NCI-H345 treated with DMSO at 0.1 percent for 48 hours (cell line): Measurements from ENCODE around the gene JPH2.
"Not testable (repeated sequence)": the region's sequence is repeated elsewhere in the genome, so short reads cannot be mapped to it uniquely, and the experiment has no call there.

Experiments
- DNase-seq: peaks from one replicate; lab custom pipeline; 2025; ENCODE audit not compliant: unreplicated experiment; lab: John Stamatoyannopoulos, UW

The JPH2 gene

DNA sequence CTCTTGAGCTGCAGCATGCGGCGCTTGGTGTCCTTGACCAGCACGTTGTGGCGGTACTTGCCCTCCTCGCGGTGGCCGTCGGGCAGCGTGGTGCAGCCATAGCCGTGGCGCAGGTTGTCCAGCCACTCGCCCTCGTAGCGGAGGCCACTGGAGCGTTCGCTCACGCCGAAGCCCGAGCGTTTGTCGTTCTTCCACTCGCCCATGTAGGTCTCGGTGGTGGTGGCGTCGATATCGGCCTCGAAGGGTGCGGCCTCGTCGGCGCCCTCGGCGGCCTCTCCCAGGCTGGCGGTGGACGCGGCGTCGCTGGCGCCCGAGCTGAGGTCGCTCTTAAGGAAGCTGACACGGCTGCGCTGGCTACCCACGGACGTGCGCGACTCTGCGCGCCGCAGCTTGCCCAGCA lies 27.3 kb downstream of the JPH2 start:
- DNase-seq: no peak

DNA sequence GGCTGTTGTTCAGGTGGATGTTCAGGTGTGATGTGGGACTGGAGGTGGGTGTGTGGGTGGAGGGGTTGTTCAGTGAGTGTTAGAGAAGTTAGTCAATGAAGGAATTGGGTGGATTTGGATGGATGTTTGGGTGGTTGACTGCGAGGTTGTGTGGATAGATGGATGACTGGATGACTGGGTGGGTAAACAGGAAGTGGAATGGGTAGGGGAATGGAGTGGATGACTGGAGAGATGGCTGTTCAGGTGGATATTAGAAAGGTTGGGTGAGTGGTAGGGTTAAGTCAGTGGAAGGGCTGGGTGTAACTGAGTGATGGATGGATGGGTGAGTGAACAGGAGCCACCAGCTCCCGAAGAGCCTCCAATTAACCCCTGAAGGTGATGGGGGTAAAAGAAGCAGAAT lies 27.9 kb downstream of the JPH2 start:
- no peak for DNase-seq

DNA sequence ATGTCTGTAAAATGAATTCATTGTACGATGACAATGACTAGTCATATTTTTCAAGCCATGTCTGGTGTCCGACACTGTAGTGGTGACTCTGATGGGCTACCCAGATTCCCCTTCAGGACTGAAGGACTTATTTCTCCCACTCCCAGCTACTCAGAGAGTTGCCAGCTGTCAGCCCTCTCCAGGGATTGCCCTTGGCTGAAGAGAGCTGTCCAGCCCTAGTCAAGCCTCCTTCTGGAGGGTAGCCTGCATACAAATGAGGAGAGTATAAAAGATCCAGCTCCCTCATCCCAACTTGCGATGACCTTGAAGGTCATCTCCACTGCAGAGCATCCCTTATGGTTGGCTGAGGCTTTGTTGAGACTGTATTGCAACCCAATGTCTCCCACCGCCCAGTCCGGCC lies 29.9 kb downstream of the JPH2 start:
- no peak for DNase-seq

DNA sequence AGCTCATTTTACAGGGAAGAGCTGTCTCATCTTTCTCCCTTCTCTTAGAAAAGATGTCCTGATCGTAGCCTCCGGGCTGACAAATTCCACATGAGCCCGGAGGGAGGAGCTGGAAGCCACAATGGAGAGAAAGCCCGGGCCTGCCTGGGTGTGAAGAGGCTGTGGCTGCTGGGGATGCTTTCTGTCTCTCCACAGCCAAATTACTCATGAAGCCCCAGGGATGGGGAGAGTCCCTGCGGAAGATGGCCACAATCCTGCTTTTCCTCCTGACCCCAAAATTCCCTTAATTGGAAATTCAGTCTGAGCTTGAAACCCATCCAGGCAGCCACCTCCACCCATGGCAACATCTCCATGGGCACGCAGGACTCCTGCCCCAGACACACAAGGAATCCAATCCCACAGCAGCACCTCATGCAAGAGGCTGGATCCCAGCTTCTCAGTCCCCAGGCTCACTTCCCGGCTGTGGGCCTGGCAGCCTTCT lies 32.4 kb downstream of the JPH2 start:
- no peak for DNase-seq

DNA sequence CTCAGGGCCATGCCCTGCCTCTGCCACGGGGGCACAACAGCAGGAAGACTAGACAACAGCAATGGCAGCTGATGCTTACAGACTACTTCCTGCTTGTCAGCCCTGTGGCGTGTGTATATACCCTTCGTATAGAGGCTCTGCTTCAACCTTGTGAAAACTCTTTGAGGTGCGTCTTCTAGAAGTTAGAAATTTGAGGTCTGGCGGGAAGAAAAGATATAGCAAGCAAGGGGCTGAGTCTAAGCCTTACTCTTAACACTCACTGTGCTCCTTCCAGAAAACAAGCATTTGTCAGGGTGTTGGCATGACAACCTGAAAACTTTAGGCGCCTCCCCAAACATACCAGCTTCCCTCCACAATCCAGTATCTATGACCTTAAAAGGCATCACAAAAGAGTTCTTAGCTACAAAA lies 33.3 kb downstream of the JPH2 start:
- DNase-seq: no peak

DNA sequence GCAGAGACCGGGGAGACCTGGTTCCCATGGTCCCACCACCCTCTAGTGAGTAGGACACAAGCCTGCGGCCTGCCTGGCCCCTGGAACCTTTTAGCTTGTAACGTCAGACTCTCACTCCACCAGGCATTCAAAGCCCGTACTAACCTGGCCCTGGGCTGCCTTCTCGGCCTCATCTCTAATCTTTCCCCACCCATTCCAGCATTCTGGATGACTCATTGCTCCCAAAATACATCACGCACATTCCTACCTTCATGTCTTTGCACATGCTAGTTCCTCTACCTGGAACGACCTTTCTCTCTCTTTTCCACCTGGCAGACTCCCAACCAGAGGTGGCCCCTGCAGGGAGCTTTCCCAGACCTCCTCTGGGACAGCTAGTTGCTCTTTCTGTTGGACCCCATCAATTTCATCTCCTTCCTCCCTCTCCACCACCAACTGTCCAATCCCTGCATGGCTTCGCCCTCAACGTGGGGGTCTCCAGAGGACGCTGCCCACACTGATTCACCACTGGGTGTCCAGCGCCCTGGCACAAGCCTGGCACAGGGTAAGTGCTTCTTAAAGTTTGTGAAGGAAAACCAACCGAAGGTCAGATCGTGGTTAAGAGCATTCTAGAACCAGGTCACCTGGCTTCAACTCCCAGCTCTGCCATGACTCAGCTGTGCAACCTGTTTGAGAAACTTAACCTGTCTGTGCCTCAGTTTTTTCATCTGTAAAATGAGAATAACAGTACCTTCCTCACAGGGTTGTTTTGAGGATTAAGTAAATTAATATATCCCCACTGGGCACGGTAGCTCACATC lies 35.2 kb downstream of the JPH2 start:
- no peak for DNase-seq

DNA sequence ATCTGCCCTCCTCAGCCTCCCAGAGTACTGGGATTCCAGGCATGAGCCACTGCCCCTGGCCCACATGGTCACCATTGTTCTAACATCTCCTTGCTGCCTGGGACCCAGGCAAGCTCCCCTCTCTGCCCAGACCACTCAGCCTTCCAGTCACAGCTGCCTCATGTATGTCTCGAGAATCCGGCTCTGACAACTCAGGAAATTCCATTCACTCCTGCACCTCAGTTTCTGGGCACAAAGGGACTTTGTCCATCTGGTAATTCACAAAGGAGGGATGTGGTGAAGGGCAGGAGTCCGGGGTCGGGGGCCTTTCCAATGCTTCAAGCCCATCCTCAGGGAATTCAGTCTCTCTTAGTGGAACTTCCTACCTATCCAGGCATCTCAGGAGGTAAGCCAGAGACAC lies 40.7 kb downstream of the JPH2 start:
- DNase-seq: no peak

DNA sequence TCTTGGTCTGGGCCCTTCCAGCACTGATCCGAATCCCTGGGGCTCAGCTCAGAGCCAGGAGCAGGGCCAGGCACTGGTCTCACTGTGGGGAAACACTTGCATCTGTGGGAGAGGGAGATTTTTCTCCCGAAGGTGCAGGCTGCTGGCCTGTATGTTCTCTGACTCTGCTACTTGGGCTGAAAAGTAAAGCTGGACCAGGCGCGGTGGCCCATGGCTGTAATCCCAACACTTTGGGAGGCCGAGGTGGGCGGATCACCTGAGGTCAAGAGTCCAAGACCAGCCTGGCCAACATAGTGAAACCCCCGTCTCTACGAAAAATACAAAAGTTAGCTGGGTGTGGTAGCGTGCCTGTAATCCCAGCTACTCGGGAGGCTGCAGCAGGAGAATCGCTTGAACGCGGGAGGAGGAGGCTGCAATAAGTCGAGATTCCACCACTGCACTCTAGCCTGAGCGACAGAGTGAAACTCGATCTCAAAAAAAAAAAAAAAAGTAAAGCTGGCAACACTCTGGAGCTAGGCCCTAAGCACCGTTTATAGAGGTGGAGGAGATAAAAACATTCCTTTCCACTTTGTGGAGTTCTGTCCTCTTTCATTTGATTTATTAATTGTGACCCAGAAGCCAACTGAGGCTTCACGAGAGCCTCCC lies 41.7 kb downstream of the JPH2 start:
- no peak for DNase-seq

DNA sequence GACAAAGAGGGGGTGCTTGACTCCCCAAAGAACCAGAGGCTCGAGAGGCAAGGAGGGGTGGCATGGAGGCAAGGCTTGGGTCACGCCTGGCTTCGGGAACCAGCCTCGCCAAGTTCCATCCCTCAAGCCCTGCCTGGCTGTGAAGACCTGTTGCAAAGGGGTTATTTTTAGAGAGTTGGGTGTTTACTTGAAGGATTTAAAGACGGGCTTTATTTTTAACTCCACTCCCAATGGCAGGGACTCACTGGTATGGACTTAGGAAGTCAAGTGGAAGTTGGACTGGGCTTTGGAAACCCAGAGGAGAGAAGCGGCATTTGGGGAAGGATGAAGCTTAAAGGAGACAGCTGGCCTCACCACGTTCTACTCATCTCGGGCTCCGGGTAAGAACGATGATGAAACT lies 43.1 kb downstream of the JPH2 start:
- no peak for DNase-seq

DNA sequence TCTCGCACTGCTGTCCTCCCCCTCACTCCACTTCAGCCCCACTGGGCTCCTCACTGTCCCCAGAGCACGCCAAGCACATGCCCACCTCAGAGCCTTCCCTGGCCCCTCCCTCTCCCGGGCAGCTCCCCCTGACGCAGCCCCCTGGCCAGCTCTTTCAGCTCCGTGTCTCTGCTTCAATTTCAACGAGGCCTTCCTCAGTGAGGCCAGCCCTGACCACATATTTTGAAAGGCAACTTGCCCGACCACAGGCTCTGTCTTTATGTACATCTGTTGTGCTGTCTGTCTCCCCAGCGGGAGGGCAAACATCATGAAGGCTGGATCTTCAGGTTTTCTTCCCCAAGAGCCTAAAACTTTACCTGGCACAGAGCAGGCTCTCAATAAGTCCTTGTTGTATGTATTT lies 44.6 kb downstream of the JPH2 start:
- no peak for DNase-seq

DNA sequence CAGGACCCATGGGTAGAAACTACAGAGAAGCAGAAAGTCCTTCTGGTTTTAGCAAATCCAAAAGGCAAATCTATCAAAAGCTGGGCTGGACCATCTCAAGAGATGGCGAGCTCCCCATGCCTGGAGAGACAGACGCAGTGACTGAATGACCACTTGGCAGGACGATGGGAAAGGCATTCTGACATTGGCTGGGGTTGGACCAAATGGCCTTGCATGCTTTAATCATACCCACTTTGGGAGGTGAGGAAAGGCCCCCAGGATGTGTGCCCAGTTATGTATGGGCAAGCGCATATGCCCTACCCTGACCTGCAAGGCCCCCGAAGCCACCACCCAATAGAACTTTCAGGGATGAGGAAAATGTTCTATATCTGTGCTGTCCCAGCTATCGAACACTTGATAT lies 45.1 kb downstream of the JPH2 start:
- DNase-seq: no peak

DNA sequence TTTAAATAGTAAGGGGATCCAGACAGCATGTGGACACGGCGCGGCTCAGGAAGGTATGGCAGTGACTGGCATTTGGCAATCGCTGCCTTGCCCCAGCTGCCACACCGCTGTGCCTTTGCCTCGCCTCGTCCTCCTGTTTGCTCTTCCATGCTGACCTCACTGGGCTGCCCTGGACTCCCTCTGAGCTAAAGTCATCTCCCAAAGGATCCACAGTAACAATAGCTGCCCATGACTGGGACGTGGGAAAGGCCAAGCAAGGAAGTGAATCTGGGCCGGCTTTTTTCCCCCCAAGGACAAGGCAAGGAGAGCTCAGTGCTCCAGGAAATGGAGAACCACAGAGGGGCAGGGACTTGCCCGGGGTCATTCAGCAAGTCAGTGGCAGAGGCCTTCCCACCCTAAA lies 48.1 kb downstream of the JPH2 start:
- no peak for DNase-seq

DNA sequence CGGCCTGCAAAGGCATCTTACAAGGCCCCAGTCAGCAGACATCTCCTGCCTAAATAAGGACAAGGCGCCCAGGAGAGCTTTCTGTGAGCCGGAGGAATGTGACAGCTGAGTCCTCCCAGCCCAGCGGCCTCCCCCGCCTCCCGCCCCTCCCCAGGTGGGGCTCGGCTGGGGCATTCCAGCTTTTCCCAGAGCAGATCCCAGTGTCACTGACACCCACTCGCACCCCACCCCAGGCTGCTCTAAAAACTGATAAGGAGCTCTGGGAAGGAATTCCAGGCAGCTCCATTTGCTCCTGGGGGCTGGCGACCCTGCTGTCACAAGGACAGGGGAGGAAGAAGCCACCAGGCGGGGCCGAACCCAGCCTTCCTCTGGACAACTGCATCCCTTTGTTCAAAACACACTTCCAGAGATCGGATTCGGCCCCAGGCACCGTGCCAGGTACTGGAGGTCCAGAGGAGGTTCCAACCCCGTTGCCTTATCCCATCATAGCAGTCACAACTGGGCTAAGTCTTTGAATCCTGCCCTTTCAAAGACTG lies 49.7 kb downstream of the JPH2 start:
- DNase-seq: no peak

DNA sequence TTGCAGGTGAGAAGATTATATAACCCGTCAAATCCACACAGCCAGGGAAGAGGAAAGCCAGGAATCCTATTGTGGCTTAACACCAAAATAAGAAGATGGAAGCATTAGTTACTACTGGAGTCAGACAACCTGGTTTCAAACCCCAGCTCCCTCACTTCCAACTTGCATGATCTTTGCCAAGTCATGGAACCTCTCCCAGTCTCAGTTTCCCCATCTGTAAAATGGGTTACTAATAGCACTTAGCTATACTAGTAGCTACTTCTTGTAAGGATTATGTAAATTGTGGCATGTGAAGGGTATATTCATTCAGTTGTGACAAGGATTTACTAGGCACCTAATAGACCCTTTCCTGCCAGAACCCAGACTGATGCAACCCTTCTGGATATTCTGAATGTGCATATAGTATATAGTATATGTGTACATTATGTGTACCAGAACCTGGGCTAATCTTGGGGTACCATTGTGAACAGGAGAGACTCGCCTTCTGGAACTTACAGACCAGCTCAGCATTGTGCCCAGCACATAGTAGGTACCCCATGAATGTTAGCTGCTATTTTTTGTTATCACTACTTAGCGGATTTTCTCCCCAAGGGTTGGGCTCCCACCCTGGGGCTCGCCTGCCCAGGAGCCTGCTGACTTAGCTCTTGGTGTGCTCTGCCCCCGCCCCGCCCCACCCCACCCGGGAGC lies 50.3 kb downstream of the JPH2 start:
- no peak for DNase-seq

DNA sequence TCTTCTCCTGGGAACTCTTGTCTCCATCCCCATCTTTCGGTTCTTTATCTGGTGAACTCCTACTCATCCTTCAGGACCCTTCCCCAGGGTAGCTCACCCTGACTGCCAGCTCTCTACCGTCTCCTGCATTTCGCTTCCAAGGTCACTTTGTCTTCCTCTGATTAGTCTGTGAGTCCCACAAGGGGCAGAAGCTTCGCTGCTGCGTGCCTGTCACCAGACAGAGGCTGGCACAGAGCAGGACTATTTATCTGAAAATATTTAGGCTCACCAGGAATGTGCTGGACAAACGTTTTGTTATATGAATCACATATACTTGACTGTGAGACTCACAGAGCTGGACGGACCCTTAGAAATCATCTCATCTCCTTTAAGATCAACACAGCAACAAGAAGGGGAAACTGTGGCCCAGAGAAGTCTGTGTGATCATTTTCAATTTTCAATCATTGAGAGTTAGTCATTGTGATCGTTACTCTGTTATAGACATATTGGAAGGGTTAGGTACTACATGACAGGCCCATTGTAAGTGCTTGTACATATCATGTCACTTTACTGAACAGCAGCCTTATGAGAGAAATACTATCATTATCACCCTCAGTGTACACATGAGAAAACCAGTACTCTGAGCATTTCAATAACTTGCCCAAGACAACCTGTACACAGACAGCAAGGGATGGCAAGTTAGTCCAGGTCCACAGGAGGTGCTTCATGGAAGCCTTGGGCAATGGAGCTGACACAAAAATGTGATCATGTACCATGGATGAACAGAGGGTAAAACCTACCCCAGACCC lies 51.4 kb downstream of the JPH2 start:
- DNase-seq: no peak

DNA sequence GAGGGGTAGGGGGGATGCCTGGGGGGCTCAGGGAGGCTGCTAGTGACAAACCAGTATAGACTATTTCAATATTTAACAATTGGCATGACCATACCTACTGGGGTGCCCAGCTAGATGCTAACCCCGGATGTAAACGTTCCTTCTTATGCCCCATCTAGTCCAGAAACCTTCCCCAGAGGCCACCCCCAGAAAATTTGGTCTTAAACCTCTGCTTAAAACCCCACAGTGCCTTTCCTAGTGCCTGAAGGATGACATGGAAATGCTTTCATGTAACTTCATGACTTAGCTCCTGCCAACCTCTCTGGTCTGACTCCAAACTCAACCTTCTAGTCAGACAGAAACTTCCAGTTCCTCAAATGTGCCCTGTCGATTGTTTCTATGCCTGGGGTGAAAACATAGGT lies 52.0 kb downstream of the JPH2 start:
- DNase-seq: no peak

DNA sequence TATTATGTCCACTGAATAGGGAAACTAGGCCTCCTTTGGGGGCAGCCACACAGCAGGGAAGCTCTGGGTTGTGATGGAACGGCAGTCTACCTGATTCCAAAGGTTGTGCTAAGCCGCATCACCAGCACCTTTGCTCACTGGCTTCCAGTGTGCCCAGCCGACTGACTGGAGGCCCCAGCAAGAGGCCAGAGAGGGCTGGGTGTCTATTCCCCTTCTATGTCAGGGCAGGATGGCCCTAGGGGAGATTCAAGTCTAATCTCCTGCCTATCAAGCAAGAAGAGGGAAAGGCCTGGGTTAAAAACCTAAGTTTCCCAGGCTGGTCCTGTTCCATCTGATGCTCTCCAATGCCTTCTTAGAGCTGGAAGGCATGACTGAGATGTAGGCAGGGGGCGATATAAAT lies 53.6 kb downstream of the JPH2 start:
- no peak for DNase-seq

DNA sequence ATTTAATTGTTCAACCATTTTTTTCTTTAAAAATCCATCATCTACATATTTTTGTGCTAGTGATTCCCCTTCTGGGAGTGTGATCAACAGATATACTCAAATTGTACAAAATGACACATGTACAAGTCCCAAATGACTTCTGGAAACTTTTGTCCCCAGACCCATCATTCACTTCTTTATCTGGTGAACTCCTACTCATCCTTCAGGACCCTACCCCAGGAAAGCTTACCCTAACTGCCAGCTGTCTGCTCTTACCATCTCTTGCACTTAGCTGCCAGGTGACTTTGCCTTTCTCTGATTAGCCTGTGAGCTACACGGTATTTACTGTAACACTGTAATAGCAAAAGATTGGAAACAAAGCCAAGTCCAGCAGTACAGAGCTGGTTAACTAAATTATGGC lies 55.3 kb downstream of the JPH2 start:
- no peak for DNase-seq

DNA sequence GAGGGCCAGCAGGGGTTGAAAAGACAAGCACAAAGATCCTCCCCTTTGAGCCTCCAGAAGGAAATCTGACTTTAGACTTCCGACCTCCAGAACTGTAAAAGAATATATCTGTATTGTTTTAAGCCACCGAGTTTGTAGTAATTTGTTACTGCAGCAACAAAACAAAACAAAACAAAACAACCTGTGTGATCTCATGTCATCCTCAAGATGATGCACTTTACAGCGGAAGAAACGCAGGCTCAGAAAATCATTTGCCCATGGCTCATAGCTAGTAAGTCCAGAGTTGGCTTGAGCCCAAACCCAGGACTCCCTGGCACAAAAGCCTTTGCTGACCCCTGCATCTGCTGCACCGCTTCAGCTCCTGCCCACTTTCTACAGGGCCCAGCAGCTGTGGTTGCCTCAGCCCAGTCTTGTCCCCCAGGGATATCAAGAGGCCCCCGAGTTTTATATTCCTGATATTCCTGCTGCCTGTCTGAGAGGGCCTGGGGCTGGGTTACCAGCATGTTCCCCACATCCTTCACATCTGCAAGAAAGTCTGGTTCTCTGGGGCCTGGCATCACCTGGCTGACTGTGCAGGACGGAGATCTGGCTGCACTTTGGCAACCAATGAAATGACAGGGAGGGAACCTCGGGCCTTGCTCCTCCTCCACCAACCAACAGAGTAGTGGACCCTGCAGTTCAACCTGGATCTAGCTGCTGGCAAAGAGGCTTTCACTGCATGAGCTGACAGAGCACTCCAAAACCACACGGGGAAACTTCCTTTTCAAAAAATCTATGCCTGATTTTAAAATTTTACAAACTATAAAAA lies 56.9 kb downstream of the JPH2 start:
- no peak for DNase-seq

DNA sequence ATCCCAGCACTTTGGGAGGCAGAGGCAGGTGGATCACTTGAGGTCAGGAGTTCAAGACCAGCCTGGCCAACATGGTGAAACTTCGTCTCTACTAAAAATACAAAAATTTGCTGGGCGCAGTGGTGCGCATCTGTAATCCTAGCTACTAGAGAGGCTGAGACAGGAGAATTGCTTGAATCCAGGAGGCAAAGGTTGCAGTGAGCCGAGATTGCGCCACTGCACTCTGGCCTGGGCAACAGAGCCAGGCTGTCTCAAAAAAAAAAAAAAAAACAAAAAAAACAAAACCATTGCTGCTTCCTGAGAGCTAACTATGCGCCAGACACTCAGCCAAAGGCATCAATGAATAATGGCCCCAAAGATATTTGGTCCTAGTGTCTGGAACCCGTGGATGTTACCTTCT lies 57.7 kb downstream of the JPH2 start:
- DNase-seq: not testable (repeated sequence)
